ENCODE results near the gene NPS. TPM values are rescaled to one million over a fixed set of nuclear protein-coding genes. Genes with fewer than 3 reads are reported as not detected.

Gene NPS
- total RNA-seq, 3 donors from 2014 or later (not counting 1 experiment from before 2014, with no cell fraction given): not detected

- no peak overlapping the region for H3K4me3 Mint-ChIP-seq
Measured at GRCh38 chr10:127576740-127577161, 27.6 kb downstream of the NPS start.

GRCh38 chr10:127577376-127578258, 28.5 kb downstream of the NPS start:
- no peak for ATAC-seq
- no peaks in the 10 kb centered on the region for H3K4me1 ChIP-seq (ENCODE audit: control insufficient read depth, insufficient read depth, low read length)

More at GRCh38 chr10:127576740-127577161, 27.6 kb downstream of the NPS start:
- TF ChIP-seq CTCF (IDR thresholded peaks at IDR 0.05): no peak
- H3K4me1 Mint-ChIP-seq: no peaks in the 10 kb centered on the region
- H3K4me1 ChIP-seq (ENCODE audit: control insufficient read depth, insufficient read depth, low read length): no peaks in the 10 kb centered on the region
- 22% methylated on average over 5 of the region's 6 CpGs for WGBS (ENCODE audit: insufficient coverage)
- no peak overlapping the region for H3K27ac Mint-ChIP-seq
- no peak for DNase-seq
- no peaks in the 10 kb centered on the region for H3K27me3 ChIP-seq (ENCODE audit: control insufficient read depth, insufficient read depth, low read length)
- no peaks in the 10 kb centered on the region for H3K9me3 ChIP-seq (ENCODE audit: control insufficient read depth, insufficient read depth, low read length)
- H3K9me3 Mint-ChIP-seq: peaks cover 2 to 7% of the 10 kb centered on the region in 2 donors
- no peak for ATAC-seq
- intact Hi-C loops (cut with micrococcal nuclease): loop anchor here (1.0 kb wide), 1 partner anchor 9 kb away; no protein-coding TSS in a partner anchor
- no peaks in the 10 kb centered on the region for H3K36me3 ChIP-seq (ENCODE audit: control insufficient read depth, insufficient read depth, low read length)
- H3K4me3 ChIP-seq (ENCODE audit: low read length): no peak overlapping the region
- H3K27me3 Mint-ChIP-seq (ENCODE audit: low read depth in 2 of 2): peaks cover 14 to 66% of the 10 kb centered on the region in 2 donors
- H3K36me3 Mint-ChIP-seq: no peaks in the 10 kb centered on the region
- no peak overlapping the region for H3K27ac ChIP-seq (ENCODE audit: low read length)

GRCh38 chr10:127578259-127578960, 29.3 kb downstream of the NPS start:
- H3K27me3 Mint-ChIP-seq (ENCODE audit: low read depth in 2 of 2): peaks cover 10 to 59% of the 10 kb centered on the region in 2 donors
- no peak overlapping the region for H3K4me3 ChIP-seq (ENCODE audit: low read length)
- H3K9me3 Mint-ChIP-seq: peaks cover 0 to under 1% of the 10 kb centered on the region in 2 donors
- DNase-seq (no peak), ATAC-seq (no peak)
- TF ChIP-seq CTCF (IDR thresholded peaks at IDR 0.05): no peak
- H3K4me3 Mint-ChIP-seq: no peak overlapping the region
- no peaks in the 10 kb centered on the region for H3K36me3 Mint-ChIP-seq
- WGBS (ENCODE audit: insufficient coverage): 72% methylated on average over 10 of the region's 10 CpGs
- no peak overlapping the region for H3K27ac Mint-ChIP-seq
- H3K4me1 ChIP-seq (ENCODE audit: control insufficient read depth, insufficient read depth, low read length): no peaks in the 10 kb centered on the region
- H3K36me3 ChIP-seq (ENCODE audit: control insufficient read depth, insufficient read depth, low read length): no peaks in the 10 kb centered on the region
- no peaks in the 10 kb centered on the region for H3K4me1 Mint-ChIP-seq
- no peaks in the 10 kb centered on the region for H3K27me3 ChIP-seq (ENCODE audit: control insufficient read depth, insufficient read depth, low read length)
- no peak overlapping the region for H3K27ac ChIP-seq (ENCODE audit: low read length)
- intact Hi-C loops (cut with micrococcal nuclease): no loop called here
- no peaks in the 10 kb centered on the region for H3K9me3 ChIP-seq (ENCODE audit: control insufficient read depth, insufficient read depth, low read length)

More at GRCh38 chr10:127577376-127578258, 28.5 kb downstream of the NPS start:
- TF ChIP-seq CTCF (IDR thresholded peaks at IDR 0.05): no peak
- Histone ChIP-seq H3K36me3 (ENCODE audit: control insufficient read depth, insufficient read depth, low read length) (no peaks in the 10 kb centered on the region), H3K9me3 (ENCODE audit: control insufficient read depth, insufficient read depth, low read length) (no peaks in the 10 kb centered on the region), H3K4me3 (ENCODE audit: low read length) (no peak overlapping the region), H3K27ac (ENCODE audit: low read length) (no peak overlapping the region), H3K27me3 (ENCODE audit: control insufficient read depth, insufficient read depth, low read length) (no peaks in the 10 kb centered on the region)
- peaks cover 2 to 7% of the 10 kb centered on the region in 2 donors for H3K9me3 Mint-ChIP-seq
- no peak for DNase-seq
- intact Hi-C loops (cut with micrococcal nuclease): loop anchor here (1.0 kb wide), 1 partner anchor 8 kb away; no protein-coding TSS in a partner anchor
- H3K27ac Mint-ChIP-seq: no peak overlapping the region
- H3K4me1 Mint-ChIP-seq: no peaks in the 10 kb centered on the region
- H3K27me3 Mint-ChIP-seq (ENCODE audit: low read depth in 2 of 2): peaks cover 14 to 61% of the 10 kb centered on the region in 2 donors
- no peak overlapping the region for H3K4me3 Mint-ChIP-seq
- 91% methylated on average over 7 of the region's 8 CpGs for WGBS (ENCODE audit: insufficient coverage)
- no peaks in the 10 kb centered on the region for H3K36me3 Mint-ChIP-seq

Measured in natural killer cell (primary cell).